Uterus (tissue), 4 donors: ENCODE data around the gene ATOH7. TPM values are rescaled to one million over a fixed set of nuclear protein-coding genes. Genes with fewer than 3 reads are reported as not detected.

Experiments used
- DNase-seq, 2 donors: peaks; one replicate each; pipeline ENCODE4 v3.0.0-alpha.2; 2019 to 2020
- H3K27ac ChIP-seq, 2 donors: fragments of 200-600 bp; sonication (generic); 1 replicate in 1 of 2; 2 replicates in 1 of 2; pipeline ENCODE4 v1.5.1; 2016 to 2018
- H3K27me3 ChIP-seq, 2 donors: fragments of 200-600 bp; sonication (generic); one replicate each; pipeline ENCODE4 v1.5.1; 2018 to 2019; ENCODE audit warnings: control low read depth in 1 of 2
- H3K36me3 ChIP-seq, 2 donors: fragments of 200-600 bp; sonication (generic); one replicate each; pipeline ENCODE4 v1.5.1; 2019; ENCODE audit warnings: control low read depth in 1 of 2
- H3K4me1 ChIP-seq, 2 donors: fragments of 200-600 bp; sonication (generic); one replicate each; pipeline ENCODE4 v1.5.1; 2018 to 2019; ENCODE audit warnings: control low read depth in 1 of 2
- H3K4me3 ChIP-seq, 2 donors: fragments of 200-600 bp; sonication (generic); 1 replicate in 1 of 2; 2 replicates in 1 of 2; pipeline ENCODE4 v1.5.1; 2018 to 2019; ENCODE audit warnings: mild to moderate bottlenecking in 1 of 2
- H3K9me3 ChIP-seq, 2 donors: fragments of 200-600 bp; sonication (generic); one replicate each; pipeline ENCODE4 v1.5.1; 2019; ENCODE audit warnings: control low read depth in 1 of 2
- POLR2A ChIP-seq, 2 donors: fragments of 450-650 bp; IDR thresholded peaks; one replicate each; pipeline ENCODE4 v1.6.1; 2016; ENCODE audit warnings: antibody characterized with exemption in 2 of 2, mild to moderate bottlenecking in 1 of 2, moderate library complexity in 1 of 2
- intact Hi-C: fragments of 100-400 bp; cut with DNase I; formaldehyde crosslinking; loops from one replicate; pipeline ENCODE4 v1.15.1; 2023; ENCODE audit warnings: low total_unique reads
- total RNA-seq, 4 donors: library from RNA; depleted of rRNA in 3 of 4; stranded (reverse); fragments of >200 nt in 3 of 4; gene quantifications; one replicate each; pipeline versions ENCODE4 v1.1.0 to v1.2.4, GENCODE V29; 2014 to 2023
- TF ChIP-seq, protein P1 (sequence below), 4 experiments: fragments of 200-600 bp in 2 of 4; fragments of 450-650 bp in 2 of 4; sonication (generic) in 2 of 4; IDR thresholded peaks; one replicate each; pipeline ENCODE4 v1.5.1; 2016 to 2019; ENCODE audit warnings: antibody characterized with exemption in 4 of 4, mild to moderate bottlenecking in 2 of 4, moderate library complexity in 1 of 4
- donor health status: DM: yes; HTN: yes; CAD: no.

The ATOH7 gene
- total RNA-seq, 4 donors from 2014 or later: not detected

DNA sequence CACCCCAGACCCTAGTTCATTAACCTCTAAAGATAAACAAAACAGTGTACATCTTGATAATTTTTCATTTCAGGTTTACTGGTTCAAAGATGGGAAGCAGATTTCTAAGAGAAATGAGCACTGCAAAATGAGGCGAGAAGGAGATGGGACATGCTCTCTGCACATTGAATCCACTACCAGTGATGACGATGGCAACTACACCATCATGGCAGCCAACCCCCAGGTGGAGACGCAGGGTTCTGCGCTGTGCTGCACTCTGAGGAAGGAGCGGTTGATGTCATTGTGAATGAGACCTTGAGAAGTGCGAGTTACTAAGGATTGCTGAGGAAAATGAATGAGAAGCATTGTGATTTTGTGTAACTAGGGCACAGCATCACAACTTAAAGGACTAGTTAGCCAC lies 37.6 kb downstream of the ATOH7 start:
- Histone ChIP-seq H3K36me3 (no peaks in the 10 kb centered on the region), H3K27ac (no peak overlapping the region), H3K27me3 (no peaks in the 10 kb centered on the region), H3K9me3 (no peaks in the 10 kb centered on the region), H3K4me1 (no peaks in the 10 kb centered on the region), H3K4me3 (no peak overlapping the region)
- intact Hi-C loops: no loop called here
- DNase-seq: no peak
- TF ChIP-seq POLR2A (IDR thresholded peaks at IDR 0.05): no peak
- TF ChIP-seq, protein P1, sequence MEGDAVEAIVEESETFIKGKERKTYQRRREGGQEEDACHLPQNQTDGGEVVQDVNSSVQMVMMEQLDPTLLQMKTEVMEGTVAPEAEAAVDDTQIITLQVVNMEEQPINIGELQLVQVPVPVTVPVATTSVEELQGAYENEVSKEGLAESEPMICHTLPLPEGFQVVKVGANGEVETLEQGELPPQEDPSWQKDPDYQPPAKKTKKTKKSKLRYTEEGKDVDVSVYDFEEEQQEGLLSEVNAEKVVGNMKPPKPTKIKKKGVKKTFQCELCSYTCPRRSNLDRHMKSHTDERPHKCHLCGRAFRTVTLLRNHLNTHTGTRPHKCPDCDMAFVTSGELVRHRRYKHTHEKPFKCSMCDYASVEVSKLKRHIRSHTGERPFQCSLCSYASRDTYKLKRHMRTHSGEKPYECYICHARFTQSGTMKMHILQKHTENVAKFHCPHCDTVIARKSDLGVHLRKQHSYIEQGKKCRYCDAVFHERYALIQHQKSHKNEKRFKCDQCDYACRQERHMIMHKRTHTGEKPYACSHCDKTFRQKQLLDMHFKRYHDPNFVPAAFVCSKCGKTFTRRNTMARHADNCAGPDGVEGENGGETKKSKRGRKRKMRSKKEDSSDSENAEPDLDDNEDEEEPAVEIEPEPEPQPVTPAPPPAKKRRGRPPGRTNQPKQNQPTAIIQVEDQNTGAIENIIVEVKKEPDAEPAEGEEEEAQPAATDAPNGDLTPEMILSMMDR (IDR thresholded peaks at IDR 0.05): no peak

DNA sequence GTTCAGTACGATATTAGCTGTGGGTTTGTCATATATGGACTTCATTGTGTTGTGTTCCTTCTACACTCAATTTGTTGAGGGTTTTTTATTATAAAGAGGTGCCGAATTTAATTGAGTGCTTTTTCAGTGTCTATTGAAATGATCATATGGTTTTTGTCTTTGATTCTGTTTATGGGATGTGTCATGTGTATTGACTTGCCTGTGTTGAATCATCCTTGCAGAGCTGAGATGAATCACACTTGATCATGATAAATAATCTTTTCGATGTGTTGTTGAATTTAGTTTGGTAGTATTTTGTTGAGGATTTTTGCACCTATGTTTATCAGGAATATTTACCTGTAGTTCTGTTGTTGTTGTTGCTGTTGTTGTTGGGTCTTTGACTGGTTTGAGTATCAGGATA lies 39.8 kb downstream of the ATOH7 start:
- Histone ChIP-seq H3K27me3 (no peaks in the 10 kb centered on the region), H3K4me1 (no peaks in the 10 kb centered on the region), H3K36me3 (no peaks in the 10 kb centered on the region), H3K4me3 (no peak overlapping the region), H3K9me3 (no peaks in the 10 kb centered on the region), H3K27ac (no peak overlapping the region)
- intact Hi-C loops: no loop called here
- TF ChIP-seq, protein P1 (IDR thresholded peaks at IDR 0.05): no peak
- no peak for TF ChIP-seq POLR2A (IDR thresholded peaks at IDR 0.05)
- no peak for DNase-seq

DNA sequence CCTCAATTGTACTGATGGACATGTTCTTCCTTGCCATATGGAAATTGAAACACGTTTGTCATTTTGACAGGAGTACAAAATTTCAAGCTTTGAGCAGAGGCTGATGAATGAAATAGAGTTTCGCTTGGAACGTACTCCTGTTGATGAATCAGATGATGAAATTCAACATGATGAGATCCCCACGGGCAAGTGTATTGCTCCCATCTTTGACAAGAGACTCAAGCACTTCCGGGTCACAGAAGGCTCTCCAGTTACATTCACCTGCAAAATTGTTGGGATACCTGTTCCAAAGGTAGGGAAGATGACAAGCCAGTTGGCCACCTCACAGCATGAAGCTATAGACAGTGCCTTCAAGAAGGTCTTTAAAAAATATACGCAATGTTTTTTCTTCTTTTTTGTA lies 43.1 kb downstream of the ATOH7 start:
- H3K27me3 ChIP-seq: no peaks in the 10 kb centered on the region
- H3K9me3 ChIP-seq: no peaks in the 10 kb centered on the region
- TF ChIP-seq, protein P1 (IDR thresholded peaks at IDR 0.05): no peak
- no peak for TF ChIP-seq POLR2A (IDR thresholded peaks at IDR 0.05)
- H3K4me3 ChIP-seq: no peak overlapping the region
- H3K4me1 ChIP-seq: no peaks in the 10 kb centered on the region
- no peak for DNase-seq
- H3K36me3 ChIP-seq: no peaks in the 10 kb centered on the region
- intact Hi-C loops: no loop called here
- H3K27ac ChIP-seq: no peak overlapping the region

DNA sequence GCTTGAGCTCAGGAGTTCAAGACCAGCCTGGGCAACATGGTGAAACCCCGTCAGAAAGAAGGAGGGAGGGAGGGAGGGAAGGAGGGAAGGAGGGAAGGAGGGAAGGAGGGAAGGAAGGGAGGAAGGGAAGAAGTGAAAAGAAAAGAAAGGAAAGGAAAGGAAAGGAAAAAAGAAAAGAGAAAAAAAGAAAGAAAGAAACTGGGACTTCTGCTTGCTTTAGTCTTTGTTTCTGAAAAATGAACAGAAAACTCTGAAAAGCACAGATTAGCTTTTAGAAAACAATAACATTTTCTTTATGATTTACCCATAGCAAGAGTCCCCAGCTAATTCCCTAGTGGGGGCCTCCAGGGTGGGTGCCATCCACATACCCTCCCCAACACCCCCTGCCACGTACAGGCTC lies 46.8 kb downstream of the ATOH7 start:
- H3K9me3 ChIP-seq: no peaks in the 10 kb centered on the region
- H3K36me3 ChIP-seq: no peaks in the 10 kb centered on the region
- no peaks in the 10 kb centered on the region for H3K4me1 ChIP-seq
- DNase-seq: no peak
- no peaks in the 10 kb centered on the region for H3K27me3 ChIP-seq
- H3K27ac ChIP-seq: no peak overlapping the region
- intact Hi-C loops: no loop called here
- TF ChIP-seq POLR2A (IDR thresholded peaks at IDR 0.05): no peak
- TF ChIP-seq, protein P1 (IDR thresholded peaks at IDR 0.05): no peak
- no peak overlapping the region for H3K4me3 ChIP-seq

DNA sequence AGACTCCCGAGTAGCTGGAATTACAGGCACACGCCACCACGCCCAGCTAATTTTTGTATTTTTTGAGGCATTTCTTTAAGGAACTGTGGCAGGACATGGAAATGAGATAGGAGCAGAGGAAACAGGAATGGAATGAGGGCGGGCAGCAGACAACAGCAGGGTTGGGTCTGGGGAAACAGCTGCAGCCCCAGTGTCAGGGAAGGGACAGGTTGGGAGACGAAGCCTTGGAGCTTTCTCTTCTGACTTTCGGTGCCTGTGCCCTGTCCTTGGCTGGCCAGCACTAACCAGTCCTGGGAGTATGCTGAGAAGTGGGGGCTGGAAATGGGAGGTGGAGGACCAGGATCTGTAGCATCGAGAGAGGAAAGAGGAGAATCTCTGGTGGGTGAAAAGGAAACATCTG lies 47.4 kb downstream of the ATOH7 start:
- H3K9me3 ChIP-seq: no peaks in the 10 kb centered on the region
- H3K27me3 ChIP-seq: no peaks in the 10 kb centered on the region
- no peak overlapping the region for H3K4me3 ChIP-seq
- H3K4me1 ChIP-seq: no peaks in the 10 kb centered on the region
- TF ChIP-seq POLR2A (IDR thresholded peaks at IDR 0.05): no peak
- TF ChIP-seq, protein P1 (IDR thresholded peaks at IDR 0.05): no peak
- intact Hi-C loops: no loop called here
- no peak for DNase-seq
- no peak overlapping the region for H3K27ac ChIP-seq
- H3K36me3 ChIP-seq: no peaks in the 10 kb centered on the region

Other genes starting within 250 kb of the ATOH7 start
- gene HERC4, start 156.8 kb downstream of the ATOH7 start, total RNA-seq: 100 to 1,000 TPM in 1 of 4 donors, 10 to 100 TPM in 3; 31.8 to 119 (median 56.2) TPM
- gene MYPN, start 122.6 kb downstream of the ATOH7 start, total RNA-seq: not detected
- 100 to 1,000 TPM in 1 of 4 donors, 10 to 100 TPM in 3; 30.0 to 144 (median 63.7) TPM for gene HNRNPH3, start 100.0 kb upstream of the ATOH7 start, total RNA-seq
- gene PBLD, start 100.8 kb upstream of the ATOH7 start, total RNA-seq: 10 to 100 TPM in 1 of 4 donors, 1 to 10 TPM in 2, under 1 TPM in 1; 0.88 to 14.0 (median 7.1) TPM
- 10 to 100 TPM; 24.6 to 58.2 (median 42.3) TPM for gene RUFY2, start 175.2 kb upstream of the ATOH7 start, total RNA-seq
- 10 to 100 TPM in 1 of 4 donors, 1 to 10 TPM in 1, under 1 TPM in 2; under 0.01 to 20.7 (median 3.7) TPM for gene DNA2, start 239.9 kb upstream of the ATOH7 start, total RNA-seq